Measurements from ENCODE around the gene ZCRB1.
"Not testable (repeated sequence)": the region's sequence is repeated elsewhere in the genome, so short reads cannot be mapped to it uniquely, and the experiment has no call there.

ZCRB1 gene

DNA sequence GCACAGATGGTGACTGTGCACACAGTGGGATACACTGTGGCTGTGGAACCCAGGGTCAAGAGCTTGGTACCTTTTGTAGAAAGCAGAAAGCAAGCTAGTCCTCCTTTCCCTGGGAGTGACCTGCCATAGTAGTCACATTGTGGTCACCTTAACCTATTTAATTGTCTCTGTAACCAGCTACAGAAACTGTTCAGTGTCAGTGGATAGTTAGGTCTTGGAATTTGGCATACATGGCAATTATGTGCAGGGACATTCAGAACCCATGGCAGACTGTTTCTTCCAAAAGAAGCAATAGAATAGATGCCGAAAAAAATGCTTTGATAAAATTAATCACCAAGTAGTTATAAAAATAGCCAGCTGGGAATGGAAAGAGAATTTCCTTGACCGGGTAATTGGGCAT is 30.4 kb upstream of the ZCRB1 start:
- Histone ChIP-seq H3K36me3 (ENCODE audit: control insufficient read depth, insufficient read depth, low read length) (no peaks in the 10 kb centered on the region), H3K9me3 (ENCODE audit: control insufficient read depth, low read length) (no peaks in the 10 kb centered on the region), H3K4me3 (ENCODE audit: insufficient read depth, low read depth, low read length) (no peak overlapping the region), H3K27me3 (ENCODE audit: control insufficient read depth, insufficient read depth, low read length, poor library complexity, severe bottlenecking) (no peaks in the 10 kb centered on the region), H3K27ac (ENCODE audit: insufficient read depth, low read depth, low read length, poor library complexity, severe bottlenecking) (no peak overlapping the region), H3K4me1 (ENCODE audit: control insufficient read depth, insufficient read depth, low read length) (no peaks in the 10 kb centered on the region)
- 93% methylated on average over 2 of the region's 2 CpGs; no CpG with 5 or more reads in 1 of the 2 experiments for WGBS, 2 experiments

- not testable (repeated sequence) for H3K27me3 ChIP-seq (ENCODE audit: control insufficient read depth, insufficient read depth, low read length, poor library complexity, severe bottlenecking); H3K4me3 ChIP-seq (ENCODE audit: insufficient read depth, low read depth, low read length); H3K9me3 ChIP-seq (ENCODE audit: control insufficient read depth, low read length); H3K27ac ChIP-seq (ENCODE audit: insufficient read depth, low read depth, low read length, poor library complexity, severe bottlenecking); H3K36me3 ChIP-seq (ENCODE audit: control insufficient read depth, insufficient read depth, low read length); H3K4me1 ChIP-seq (ENCODE audit: control insufficient read depth, insufficient read depth, low read length)
- WGBS, 2 experiments: 96 to 97% methylated on average over 28 to 34 of the region's 34 CpGs
These were observed 24.1 kb upstream of the ZCRB1 start for GRCh38 chr12:42350021-42350407.

DNA sequence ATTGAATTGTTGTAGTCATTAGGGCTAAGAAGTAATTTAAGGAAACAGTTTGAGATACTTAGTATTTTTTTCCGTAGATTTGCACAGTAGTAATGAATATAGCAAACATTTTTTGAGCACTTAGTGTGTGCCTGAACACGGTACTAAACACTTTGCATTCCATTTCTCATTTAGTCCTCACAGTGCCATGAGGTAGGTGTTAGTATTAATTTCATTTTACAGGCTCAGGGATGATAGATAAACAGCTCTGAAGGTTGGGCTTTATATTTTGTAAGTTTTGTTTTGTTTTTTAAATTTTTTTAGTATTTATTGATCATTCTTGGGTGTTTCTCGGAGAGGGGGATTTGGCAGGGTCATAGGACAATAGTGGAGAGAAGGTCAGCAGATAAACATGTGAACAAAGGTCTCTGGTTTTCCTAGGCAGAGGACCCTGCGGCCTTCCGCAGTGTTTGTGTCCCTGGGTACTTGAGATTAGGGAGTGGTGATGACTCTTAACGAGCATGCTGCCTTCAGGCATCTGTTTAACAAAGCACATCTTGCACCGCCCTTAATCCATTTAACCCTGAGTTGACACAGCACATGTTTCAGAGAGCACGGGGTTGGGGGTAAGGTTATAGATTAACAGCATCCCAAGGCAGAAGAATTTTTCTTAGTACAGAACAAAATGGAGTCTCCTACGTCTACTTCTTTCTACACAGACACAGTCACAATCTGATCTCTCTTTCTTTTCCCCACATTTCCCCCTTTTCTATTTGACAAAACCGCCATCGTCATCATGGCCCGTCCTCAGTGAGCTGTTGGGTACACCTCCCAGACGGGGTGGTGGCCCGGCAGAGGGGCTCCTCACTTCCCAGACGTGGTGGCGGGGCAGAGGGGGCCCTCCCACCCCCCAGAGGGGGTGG is 23.5 kb upstream of the ZCRB1 start:
- 76 to 82% methylated on average over 10 of the region's 16 CpGs for WGBS, 2 experiments
- not testable (repeated sequence) for H3K27me3 ChIP-seq (ENCODE audit: control insufficient read depth, insufficient read depth, low read length, poor library complexity, severe bottlenecking); H3K9me3 ChIP-seq (ENCODE audit: control insufficient read depth, low read length); H3K4me1 ChIP-seq (ENCODE audit: control insufficient read depth, insufficient read depth, low read length); H3K27ac ChIP-seq (ENCODE audit: insufficient read depth, low read depth, low read length, poor library complexity, severe bottlenecking); H3K36me3 ChIP-seq (ENCODE audit: control insufficient read depth, insufficient read depth, low read length); H3K4me3 ChIP-seq (ENCODE audit: insufficient read depth, low read depth, low read length)

- no peaks in the 10 kb centered on the region for H3K27me3 ChIP-seq (ENCODE audit: control insufficient read depth, insufficient read depth, low read length, poor library complexity, severe bottlenecking)
- no peaks in the 10 kb centered on the region for H3K36me3 ChIP-seq (ENCODE audit: control insufficient read depth, insufficient read depth, low read length)
- no peaks in the 10 kb centered on the region for H3K4me1 ChIP-seq (ENCODE audit: control insufficient read depth, insufficient read depth, low read length)
- no peak overlapping the region for H3K4me3 ChIP-seq (ENCODE audit: insufficient read depth, low read depth, low read length)
- H3K27ac ChIP-seq (ENCODE audit: insufficient read depth, low read depth, low read length, poor library complexity, severe bottlenecking): no peak overlapping the region
- H3K9me3 ChIP-seq (ENCODE audit: control insufficient read depth, low read length): no peaks in the 10 kb centered on the region
- WGBS, 2 experiments: 91 to 100% methylated on average over 1 of the region's 1 CpG
These were observed 20.6 kb upstream of the ZCRB1 start for GRCh38 chr12:42346403-42347002.

- Histone ChIP-seq H3K27me3 (ENCODE audit: control insufficient read depth, insufficient read depth, low read length, poor library complexity, severe bottlenecking) (no peaks in the 10 kb centered on the region), H3K27ac (ENCODE audit: insufficient read depth, low read depth, low read length, poor library complexity, severe bottlenecking) (no peak overlapping the region), H3K9me3 (ENCODE audit: control insufficient read depth, low read length) (no peaks in the 10 kb centered on the region), H3K4me3 (ENCODE audit: insufficient read depth, low read depth, low read length) (no peak overlapping the region), H3K4me1 (ENCODE audit: control insufficient read depth, insufficient read depth, low read length) (no peaks in the 10 kb centered on the region), H3K36me3 (ENCODE audit: control insufficient read depth, insufficient read depth, low read length) (no peaks in the 10 kb centered on the region)
- WGBS, 2 experiments: 95 to 98% methylated on average over 3 of the region's 3 CpGs
These were observed 17.8 kb upstream of the ZCRB1 start for GRCh38 chr12:42343721-42344120.

- Histone ChIP-seq H3K36me3 (ENCODE audit: control insufficient read depth, insufficient read depth, low read length) (no peaks in the 10 kb centered on the region), H3K27ac (ENCODE audit: insufficient read depth, low read depth, low read length, poor library complexity, severe bottlenecking) (no peak overlapping the region), H3K4me3 (ENCODE audit: insufficient read depth, low read depth, low read length) (no peak overlapping the region), H3K27me3 (ENCODE audit: control insufficient read depth, insufficient read depth, low read length, poor library complexity, severe bottlenecking) (no peaks in the 10 kb centered on the region), H3K9me3 (ENCODE audit: control insufficient read depth, low read length) (no peaks in the 10 kb centered on the region), H3K4me1 (ENCODE audit: control insufficient read depth, insufficient read depth, low read length) (no peaks in the 10 kb centered on the region)
- WGBS, 2 experiments: 86 to 90% methylated on average over 2 of the region's 2 CpGs
These were observed 16.1 kb upstream of the ZCRB1 start for GRCh38 chr12:42342028-42342427.

- H3K27me3 ChIP-seq (ENCODE audit: control insufficient read depth, insufficient read depth, low read length, poor library complexity, severe bottlenecking): no peaks in the 10 kb centered on the region
- H3K9me3 ChIP-seq (ENCODE audit: control insufficient read depth, low read length): no peaks in the 10 kb centered on the region
- WGBS, 2 experiments: 96 to 99% methylated on average over 2 of the region's 2 CpGs
- H3K4me3 ChIP-seq (ENCODE audit: insufficient read depth, low read depth, low read length): no peak overlapping the region
- no peaks in the 10 kb centered on the region for H3K4me1 ChIP-seq (ENCODE audit: control insufficient read depth, insufficient read depth, low read length)
- H3K36me3 ChIP-seq (ENCODE audit: control insufficient read depth, insufficient read depth, low read length): peaks cover 5% of the 10 kb centered on the region
- H3K27ac ChIP-seq (ENCODE audit: insufficient read depth, low read depth, low read length, poor library complexity, severe bottlenecking): no peak overlapping the region
These were observed 12.4 kb upstream of the ZCRB1 start for GRCh38 chr12:42338280-42338679.

- 95 to 100% methylated on average over 1 of the region's 1 CpG for WGBS, 2 experiments
- Histone ChIP-seq H3K9me3 (ENCODE audit: control insufficient read depth, low read length) (no peaks in the 10 kb centered on the region), H3K27me3 (ENCODE audit: control insufficient read depth, insufficient read depth, low read length, poor library complexity, severe bottlenecking) (no peaks in the 10 kb centered on the region), H3K4me3 (ENCODE audit: insufficient read depth, low read depth, low read length) (no peak overlapping the region), H3K27ac (ENCODE audit: insufficient read depth, low read depth, low read length, poor library complexity, severe bottlenecking) (no peak overlapping the region), H3K4me1 (ENCODE audit: control insufficient read depth, insufficient read depth, low read length) (no peaks in the 10 kb centered on the region), H3K36me3 (ENCODE audit: control insufficient read depth, insufficient read depth, low read length) (peaks cover 5% of the 10 kb centered on the region)
These were observed 10.4 kb upstream of the ZCRB1 start for GRCh38 chr12:42336286-42336685.

GRCh38 chr12:42332301-42333285 is 6.7 kb upstream of the ZCRB1 start:
- 80% methylated on average over 1 of the region's 4 CpGs; no CpG with 5 or more reads in 1 of the 2 experiments for WGBS, 2 experiments
- H3K27me3 ChIP-seq (ENCODE audit: control insufficient read depth, insufficient read depth, low read length, poor library complexity, severe bottlenecking): no peaks in the 10 kb centered on the region
- H3K4me3 ChIP-seq (ENCODE audit: insufficient read depth, low read depth, low read length): no peak overlapping the region
- H3K4me1 ChIP-seq (ENCODE audit: control insufficient read depth, insufficient read depth, low read length): peaks cover 1% of the 10 kb centered on the region
- peaks cover 5% of the 10 kb centered on the region for H3K36me3 ChIP-seq (ENCODE audit: control insufficient read depth, insufficient read depth, low read length)
- H3K9me3 ChIP-seq (ENCODE audit: control insufficient read depth, low read length): no peaks in the 10 kb centered on the region
- no peak overlapping the region for H3K27ac ChIP-seq (ENCODE audit: insufficient read depth, low read depth, low read length, poor library complexity, severe bottlenecking)

- not testable (repeated sequence) for H3K27ac ChIP-seq (ENCODE audit: insufficient read depth, low read depth, low read length, poor library complexity, severe bottlenecking); H3K4me3 ChIP-seq (ENCODE audit: insufficient read depth, low read depth, low read length); H3K27me3 ChIP-seq (ENCODE audit: control insufficient read depth, insufficient read depth, low read length, poor library complexity, severe bottlenecking); H3K36me3 ChIP-seq (ENCODE audit: control insufficient read depth, insufficient read depth, low read length); H3K9me3 ChIP-seq (ENCODE audit: control insufficient read depth, low read length)
- WGBS, 2 experiments: 94 to 95% methylated on average over 11 of the region's 11 CpGs
- peaks cover 11% of the 10 kb centered on the region for H3K4me1 ChIP-seq (ENCODE audit: control insufficient read depth, insufficient read depth, low read length)
These were observed 4.2 kb upstream of the ZCRB1 start for GRCh38 chr12:42330097-42330496.

Measured in ectodermal cell (in vitro differentiated cells).